GM18951 (cell line): ENCODE data around the gene ZNF646.
A peak's percentile ranks its signal among the peaks of the same experiment; 100 is the strongest.

ENCODE experiments used
- POLR2A ChIP-seq: IDR thresholded peaks from 4 replicates; pipeline ENCODE4 v1.6.1; 2011; ENCODE audit warnings: mild to moderate bottlenecking; ENCODE audit not compliant: insufficient read length, insufficient read depth; ENCODE audit errors: extremely low read depth
- in situ Hi-C: fragments of 300-500 bp; cut with MboI; formaldehyde crosslinking; loops from one replicate; pipeline ENCODE4 v1.12.0; 2022; ENCODE audit warnings: low sequenced_read_pairs, mixed read lengths, inconsistent platforms; ENCODE audit not compliant: unreplicated experiment

Gene ZNF646

DNA sequence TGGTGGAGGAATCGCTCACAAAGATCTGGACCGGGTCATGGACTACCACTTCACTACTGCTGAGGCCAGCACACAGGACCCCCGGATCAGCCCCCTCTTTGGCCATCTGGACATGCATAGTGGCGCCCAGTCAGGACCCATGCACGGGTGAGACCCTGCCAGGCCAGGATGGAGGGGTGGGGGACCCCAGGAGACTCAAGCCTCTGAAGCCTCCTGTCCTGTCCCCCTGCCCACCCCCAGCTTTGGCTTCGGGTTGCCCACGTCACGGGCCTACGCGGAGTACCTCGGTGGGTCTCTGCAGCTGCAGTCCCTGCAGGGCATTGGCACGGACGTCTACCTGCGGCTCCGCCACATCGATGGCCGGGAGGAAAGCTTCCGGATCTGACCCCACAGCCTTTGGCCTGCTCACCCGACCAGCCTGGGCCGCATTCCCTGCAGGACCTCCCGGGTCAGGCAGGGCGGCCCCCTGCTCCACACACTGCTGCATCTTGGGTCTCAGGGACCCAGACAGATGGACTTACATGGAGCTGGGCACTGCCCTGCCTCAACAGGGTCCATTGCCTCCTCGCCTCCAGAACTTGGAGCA lies 37.8 kb downstream of the ZNF646 start:
- TF ChIP-seq POLR2A = no peak
- in situ Hi-C loops = no loop called here

DNA sequence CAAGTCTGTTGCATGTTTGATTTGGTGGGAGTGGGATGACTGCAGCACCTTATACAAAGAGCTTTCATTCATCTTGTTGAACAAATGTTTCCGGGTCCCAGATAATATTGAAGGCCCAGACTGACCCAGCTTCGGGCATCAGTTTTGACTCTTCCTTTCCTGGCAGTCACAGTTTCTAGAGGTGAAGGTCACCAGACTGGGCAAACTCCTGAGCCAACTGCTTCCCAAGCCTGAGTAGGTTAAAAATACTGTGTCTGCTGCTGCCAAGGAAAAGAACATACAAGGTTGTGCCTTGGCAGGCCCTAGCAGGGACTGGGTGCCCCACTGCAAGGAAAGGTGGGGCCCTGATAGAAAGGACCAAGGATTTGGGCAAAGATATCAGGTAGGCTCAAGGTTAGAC lies 38.5 kb downstream of the ZNF646 start:
- in situ Hi-C loops = no loop called here
- TF ChIP-seq POLR2A = no peak

GRCh38 chr16:31113121-31114120 lies 39.2 kb downstream of the ZNF646 start:
- no peak for TF ChIP-seq POLR2A
- in situ Hi-C loops = no loop called here

- in situ Hi-C loops = no loop called here
These were observed 40.2 kb downstream of the ZNF646 start for GRCh38 chr16:31114468-31114867.

DNA sequence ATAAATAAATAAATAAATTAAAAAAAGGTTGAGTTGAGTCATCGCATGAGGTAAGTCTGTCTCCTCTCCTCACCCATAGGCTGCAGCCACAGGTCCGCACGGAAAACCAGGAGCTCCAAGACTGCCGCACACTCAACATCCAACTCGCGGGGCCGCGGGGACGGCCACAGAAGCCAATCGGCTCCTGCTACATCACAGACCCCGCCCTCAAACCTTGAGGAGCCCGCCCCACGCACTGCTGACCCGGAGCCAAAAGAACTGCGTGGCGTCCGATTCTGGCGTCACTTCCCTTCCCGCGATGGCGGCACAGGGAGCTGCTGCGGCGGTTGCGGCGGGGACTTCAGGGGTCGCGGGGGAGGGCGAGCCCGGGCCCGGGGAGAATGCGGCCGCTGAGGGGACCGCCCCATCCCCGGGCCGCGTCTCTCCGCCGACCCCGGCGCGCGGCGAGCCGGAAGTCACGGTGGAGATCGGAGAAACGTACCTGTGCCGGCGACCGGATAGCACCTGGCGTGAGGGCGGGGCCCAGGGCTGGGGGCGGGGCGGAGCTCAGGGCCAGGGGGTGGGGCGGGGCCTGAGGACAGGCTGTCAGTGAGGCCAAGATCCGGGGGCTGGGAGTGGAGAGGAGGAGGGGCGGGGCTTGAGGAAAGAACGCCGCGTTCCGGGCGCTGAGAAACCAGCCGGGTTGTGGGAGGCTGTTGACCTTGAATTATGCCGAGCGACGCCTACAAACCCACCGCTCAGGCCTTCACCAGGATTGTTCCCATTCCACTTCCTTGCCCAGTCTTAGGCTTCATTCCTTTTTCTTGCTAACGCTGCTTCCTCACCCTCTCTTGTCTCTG lies 43.4 kb downstream of the ZNF646 start, which contains the start of gene KAT8:
Gene KAT8, plus strand, starts transcription at position 281 of the 839 bp plus-strand sequence. Its CDS starts 18 bp downstream, at position 299.
- peak; percentile 91 for TF ChIP-seq POLR2A
- in situ Hi-C loops = no loop called here

More at GRCh38 chr16:31114468-31114867, 40.2 kb downstream of the ZNF646 start:
- no peak for TF ChIP-seq POLR2A

DNA sequence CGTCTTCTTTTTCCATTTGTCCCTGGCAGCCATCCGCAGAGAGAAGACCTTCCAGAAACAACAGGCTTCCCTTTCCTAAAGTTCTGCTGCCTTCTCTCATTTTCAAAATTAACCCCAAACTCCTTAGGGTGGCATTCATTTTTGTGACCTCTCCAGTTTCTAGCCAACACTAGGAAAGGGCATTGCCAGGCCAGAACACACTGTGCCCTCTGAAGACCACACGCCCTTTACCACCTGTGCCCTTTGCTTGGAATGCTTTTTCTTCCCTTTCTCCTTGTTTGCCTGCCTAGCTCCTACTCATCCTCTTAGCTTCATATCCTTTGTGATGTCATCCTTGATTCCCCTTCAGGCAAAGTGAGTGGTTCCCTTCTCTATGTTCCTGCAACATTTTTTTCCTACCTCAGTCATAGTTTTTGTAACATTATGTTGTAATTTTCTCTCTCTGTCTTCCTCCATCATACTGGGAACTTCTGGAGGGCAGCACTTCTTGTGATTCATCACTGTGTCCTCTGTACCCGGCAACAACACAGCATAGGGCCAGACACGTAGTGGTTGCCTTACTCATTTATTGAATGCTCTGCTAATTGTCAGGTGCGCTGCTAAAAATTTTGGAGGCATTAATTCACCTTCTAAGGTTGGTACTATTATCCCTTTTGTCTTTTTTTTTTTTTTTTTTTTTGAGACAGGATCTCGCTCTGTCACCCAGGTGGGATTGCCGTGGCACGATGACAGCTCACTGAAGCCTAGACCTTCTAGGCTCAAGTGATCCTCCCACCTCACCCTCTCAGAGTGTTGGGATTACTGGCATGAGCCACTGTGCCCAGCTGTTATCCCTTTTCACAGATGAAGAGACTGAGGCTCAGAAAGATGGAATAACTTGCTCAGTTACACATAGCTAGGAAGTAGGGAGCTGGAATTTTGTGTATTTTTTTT lies 44.3 kb downstream of the ZNF646 start:
- in situ Hi-C loops = no loop called here
- no peak for TF ChIP-seq POLR2A

DNA sequence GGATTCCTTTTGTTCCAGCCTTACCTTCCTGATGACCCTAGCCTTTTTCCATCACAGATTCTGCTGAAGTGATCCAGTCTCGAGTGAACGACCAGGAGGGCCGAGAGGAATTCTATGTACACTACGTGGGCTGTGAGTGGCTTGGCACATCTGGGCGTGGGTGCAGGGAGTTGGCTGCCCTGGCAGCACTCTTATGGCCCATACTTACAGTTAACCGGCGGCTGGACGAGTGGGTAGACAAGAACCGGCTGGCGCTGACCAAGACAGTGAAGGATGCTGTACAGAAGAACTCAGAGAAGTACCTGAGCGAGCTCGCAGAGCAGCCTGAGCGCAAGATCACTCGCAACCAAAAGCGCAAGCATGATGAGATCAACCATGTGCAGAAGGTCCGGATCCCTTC lies 45.9 kb downstream of the ZNF646 start:
- TF ChIP-seq POLR2A = no peak
- in situ Hi-C loops = no loop called here

DNA sequence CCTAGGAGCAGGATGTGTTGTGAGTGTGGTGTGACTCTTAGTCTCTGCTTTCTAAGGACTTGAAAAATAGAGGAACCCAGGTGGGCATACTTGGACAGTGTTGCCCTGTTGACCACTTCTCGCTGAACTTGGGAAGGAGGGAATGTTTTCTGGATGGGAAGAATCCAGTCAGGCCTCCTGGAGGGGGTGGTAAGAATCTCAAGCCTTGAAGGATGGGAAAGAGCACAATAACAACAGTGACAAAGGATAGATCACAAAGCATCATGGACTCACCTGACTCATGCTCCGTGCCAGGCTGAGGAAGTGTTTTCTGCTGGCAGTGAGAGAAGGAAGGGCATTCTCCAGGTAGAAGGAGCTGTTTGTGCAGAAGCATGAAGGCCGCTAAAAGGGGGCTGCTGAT lies 51.6 kb downstream of the ZNF646 start:
- in situ Hi-C loops = no loop called here
- TF ChIP-seq POLR2A = no peak

DNA sequence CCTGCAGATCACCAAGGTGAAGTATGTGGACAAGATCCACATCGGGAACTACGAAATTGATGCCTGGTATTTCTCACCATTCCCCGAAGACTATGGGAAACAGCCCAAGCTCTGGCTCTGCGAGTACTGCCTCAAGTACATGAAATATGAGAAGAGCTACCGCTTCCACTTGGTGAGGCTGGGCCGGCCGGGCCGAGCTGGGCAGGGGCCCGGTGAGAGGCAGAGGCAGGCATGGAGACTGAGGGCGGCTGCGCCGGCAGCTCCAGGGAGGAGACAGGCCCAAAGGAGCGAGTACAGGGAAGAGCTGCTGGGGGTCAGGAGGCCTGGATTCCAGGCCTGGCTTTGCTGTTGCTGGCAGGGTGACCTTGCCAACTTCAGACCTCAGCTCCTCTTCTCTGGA lies 53.0 kb downstream of the ZNF646 start:
- TF ChIP-seq POLR2A = no peak
- in situ Hi-C loops = no loop called here

DNA sequence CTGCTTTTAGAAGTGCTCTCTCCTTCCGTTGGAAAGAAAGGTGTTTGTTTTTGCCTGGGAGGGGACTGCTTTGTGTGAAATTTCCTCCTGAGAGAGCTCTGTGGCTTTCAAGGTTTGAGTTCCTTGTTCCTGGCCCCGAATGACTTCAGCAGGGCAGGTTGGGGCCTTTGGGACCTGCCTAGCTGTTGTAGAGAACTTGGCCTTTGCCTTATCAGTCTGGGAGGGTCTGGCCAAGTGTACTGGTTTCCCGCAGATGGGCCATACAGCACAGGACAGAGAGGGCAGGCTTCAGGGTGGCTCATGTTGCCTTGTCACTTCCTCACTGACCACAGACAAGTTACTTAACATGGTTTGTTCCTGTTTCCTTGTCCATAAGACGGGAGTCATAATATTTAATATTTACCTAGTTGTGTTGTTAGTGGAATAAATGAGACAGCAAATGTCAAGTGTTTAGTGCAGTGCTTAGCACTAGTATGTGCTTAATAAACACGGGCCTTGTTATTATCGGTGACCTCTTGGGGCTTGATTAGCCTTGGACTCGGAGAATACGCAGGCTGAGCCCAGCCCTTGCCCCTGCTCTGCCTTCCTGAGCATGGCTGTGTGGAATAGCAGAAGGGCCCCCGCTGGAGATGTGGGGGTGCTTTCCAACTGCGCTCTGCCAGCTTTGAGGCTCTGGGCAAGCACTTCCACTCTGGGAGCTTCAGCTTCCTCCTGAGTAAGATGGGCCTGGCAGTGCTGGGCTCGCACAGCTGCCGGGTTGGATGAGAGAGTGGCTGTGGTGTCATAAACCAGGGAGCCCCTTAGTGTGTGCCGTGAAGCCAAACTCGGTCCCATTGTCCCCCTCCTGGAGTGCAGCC lies 54.7 kb downstream of the ZNF646 start:
- no peak for TF ChIP-seq POLR2A
- in situ Hi-C loops = no loop called here

DNA sequence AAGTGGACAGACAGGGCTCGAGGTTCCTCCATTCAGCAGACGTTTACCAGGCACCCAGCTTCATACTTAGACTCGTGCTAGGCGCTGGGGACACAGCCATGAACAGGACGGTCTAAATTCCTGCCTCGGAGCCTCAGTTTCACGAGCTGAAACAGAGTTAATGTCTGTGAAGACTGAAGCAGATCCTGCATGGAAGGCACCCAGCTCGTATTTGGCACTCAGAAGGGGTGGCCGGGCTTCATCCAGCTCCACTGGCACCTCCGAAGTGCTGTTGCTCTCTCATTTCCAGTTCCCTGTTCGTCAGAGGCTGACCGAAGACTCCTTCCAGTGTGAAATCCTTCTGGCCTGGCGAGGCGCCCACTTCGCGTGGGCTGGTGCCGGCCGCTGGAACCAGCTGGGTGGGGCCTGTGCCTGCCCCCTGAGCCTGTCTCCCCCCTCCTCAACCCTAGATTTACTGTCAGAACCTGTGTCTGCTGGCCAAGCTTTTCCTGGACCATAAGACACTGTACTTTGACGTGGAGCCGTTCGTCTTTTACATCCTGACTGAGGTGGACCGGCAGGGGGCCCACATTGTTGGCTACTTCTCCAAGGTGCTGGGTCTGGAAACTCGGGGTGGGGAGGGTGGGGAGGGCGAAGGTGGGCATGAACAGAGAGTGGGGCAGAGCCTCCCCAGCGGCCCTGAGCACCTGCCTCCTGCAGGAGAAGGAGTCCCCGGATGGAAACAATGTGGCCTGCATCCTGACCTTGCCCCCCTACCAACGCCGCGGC lies 55.5 kb downstream of the ZNF646 start:
- in situ Hi-C loops = no loop called here
- no peak for TF ChIP-seq POLR2A
